Adrenal gland (tissue), 12 donors: ENCODE data around the gene GALNT1. TPM values are rescaled to one million over a fixed set of nuclear protein-coding genes. Genes with fewer than 3 reads are reported as not detected.

ENCODE experiments used
- DNase-seq, 7 donors: peaks; one replicate each; pipeline ENCODE4 v3.0.0-alpha.2; 2019 to 2020
- H3K27ac ChIP-seq, 5 donors: fragments of 200-600 bp; sonication (generic) in 4 of 5; 1 replicate in 3 of 5; 2 replicates in 2 of 5; pipeline versions ENCODE4 v1.5.1 to v1.8.0; 2016 to 2020; ENCODE audit warnings: mild to moderate bottlenecking in 1 of 5
- H3K27me3 ChIP-seq: fragments of 200-600 bp; 2 replicates; pipeline ENCODE4 v1.8.0; 2021
- H3K36me3 ChIP-seq, 2 donors: fragments of 200-600 bp; replicated peaks in 1 of 2; 1 replicate in 1 of 2; 2 replicates in 1 of 2; pipeline versions ENCODE4 v1.5.1 to v1.8.0; 2018 to 2022
- H3K4me1 ChIP-seq, 2 donors: fragments of 200-600 bp; replicated peaks in 1 of 2; 1 replicate in 1 of 2; 2 replicates in 1 of 2; pipeline versions ENCODE4 v1.5.1 to v1.8.0; 2018 to 2021
- H3K4me3 ChIP-seq, 4 donors: fragments of 200-600 bp; sonication (generic) in 3 of 4; one replicate each; pipeline ENCODE4 v1.5.1; 2016 to 2018
- H3K9me3 ChIP-seq, 3 donors: fragments of 200-600 bp; sonication (generic) in 1 of 3; replicated peaks in 1 of 3; 1 replicate in 2 of 3; 2 replicates in 1 of 3; pipeline versions ENCODE4 v1.5.1 to v1.8.0; 2016 to 2021
- POLR2A ChIP-seq, 2 donors: fragments of 450-650 bp; IDR thresholded peaks; one replicate each; pipeline ENCODE4 v1.6.1; 2017; ENCODE audit warnings: antibody characterized with exemption in 2 of 2, mild to moderate bottlenecking in 2 of 2, moderate library complexity in 1 of 2
- WGBS, 4 donors: extraction: QIAGEN DNeasy Blood & Tissue Kit in 2 of 4; methylation state at CpG; one replicate each; pipeline versions ENCODE4 v1.1.5 to v1.1.7; 2013 to 2017; 5-methylcytosine and 5-hydroxymethylcytosine counted together
- intact Hi-C, 2 donors: fragments of 100-400 bp; cut with DNase I; formaldehyde crosslinking; loops; one replicate each; pipeline versions ENCODE4 v1.14.1 to v1.15.0; 2022 to 2023
- polyA plus RNA-seq, 3 donors: library from polyadenylated mRNA; stranded (reverse); fragments of 200-250 nt in 2 of 3; fragments of 350-450 nt in 1 of 3; fragmentation: Illumina TruSeq in 1 of 3; extraction: RNeasy Lipid Tissue Mini Kit (QIAGEN cat#74804) in 1 of 3; gene quantifications; one replicate each; pipeline ENCODE4 v1.2.3, GENCODE V29; 2013 to 2014
- total RNA-seq, 9 donors: library from RNA; depleted of rRNA in 4 of 9; stranded (reverse); fragments of >200 nt in 4 of 9; fragments of 120-200 nt in 1 of 9; fragmentation: NEBNext Ultra II Directional in 1 of 9; extraction: Animal tissue kit (Norgen Biotek cat#: 25700) in 1 of 9; gene quantifications; one replicate each; pipeline versions ENCODE4 v1.1.0 to v1.2.4, GENCODE V29; 2013 to 2023
- TF ChIP-seq, protein P1 (sequence below), 6 experiments: fragments of 450-650 bp in 4 of 6; fragments of 200-600 bp in 2 of 6; sonication (generic) in 1 of 6; IDR thresholded peaks; 1 replicate in 5 of 6; 2 replicates in 1 of 6; pipeline versions ENCODE4 v1.5.1 to v1.8.0; 2016 to 2021; ENCODE audit warnings: antibody characterized with exemption in 6 of 6, mild to moderate bottlenecking in 2 of 6, moderate library complexity in 1 of 6
- donor health status: healthy with polysubstance abuse.
- donor health status: Bipolar disorder and iron deficiency.
- donor health status: DM: yes; HTN: yes; CAD: no.
- donor health status: DM: no; HTN: no; CAD: no.
- donor health status: DM: no; HTN: no; CAD: no.
- donor health status: DM: yes; HTN: yes; CAD: no.

Gene GALNT1
- total and polyA plus RNA-seq, 12 donors: 9.7 to 130 (median 65.4) TPM

DNA sequence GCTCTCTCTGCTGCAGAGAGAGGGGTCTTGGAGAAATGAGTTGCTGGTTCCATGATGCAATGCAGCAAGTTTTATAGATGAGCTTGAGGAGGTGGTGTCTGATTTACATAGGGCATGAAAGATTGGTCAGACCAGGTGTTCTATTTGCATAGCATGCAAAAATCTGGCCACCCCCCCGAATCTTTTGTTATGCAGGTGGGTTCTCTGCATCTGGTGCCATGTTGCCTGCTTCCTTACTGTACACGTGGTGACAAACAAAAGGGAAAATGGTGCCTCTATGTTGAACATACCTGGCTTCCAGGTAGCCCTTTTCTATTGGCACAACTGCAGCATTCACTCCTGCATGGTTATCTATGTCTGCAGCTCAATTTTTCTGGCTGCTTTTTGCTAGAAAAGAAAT lies 169.4 kb downstream of the GALNT1 start:
- no peak for TF ChIP-seq POLR2A (IDR thresholded peaks at IDR 0.05)
- TF ChIP-seq, protein P1, sequence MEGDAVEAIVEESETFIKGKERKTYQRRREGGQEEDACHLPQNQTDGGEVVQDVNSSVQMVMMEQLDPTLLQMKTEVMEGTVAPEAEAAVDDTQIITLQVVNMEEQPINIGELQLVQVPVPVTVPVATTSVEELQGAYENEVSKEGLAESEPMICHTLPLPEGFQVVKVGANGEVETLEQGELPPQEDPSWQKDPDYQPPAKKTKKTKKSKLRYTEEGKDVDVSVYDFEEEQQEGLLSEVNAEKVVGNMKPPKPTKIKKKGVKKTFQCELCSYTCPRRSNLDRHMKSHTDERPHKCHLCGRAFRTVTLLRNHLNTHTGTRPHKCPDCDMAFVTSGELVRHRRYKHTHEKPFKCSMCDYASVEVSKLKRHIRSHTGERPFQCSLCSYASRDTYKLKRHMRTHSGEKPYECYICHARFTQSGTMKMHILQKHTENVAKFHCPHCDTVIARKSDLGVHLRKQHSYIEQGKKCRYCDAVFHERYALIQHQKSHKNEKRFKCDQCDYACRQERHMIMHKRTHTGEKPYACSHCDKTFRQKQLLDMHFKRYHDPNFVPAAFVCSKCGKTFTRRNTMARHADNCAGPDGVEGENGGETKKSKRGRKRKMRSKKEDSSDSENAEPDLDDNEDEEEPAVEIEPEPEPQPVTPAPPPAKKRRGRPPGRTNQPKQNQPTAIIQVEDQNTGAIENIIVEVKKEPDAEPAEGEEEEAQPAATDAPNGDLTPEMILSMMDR (IDR thresholded peaks at IDR 0.05): no peak
- Histone ChIP-seq H3K27me3 (no peaks in the 10 kb centered on the region), H3K9me3 (no peaks in the 10 kb centered on the region), H3K4me1 (no peaks in the 10 kb centered on the region), H3K36me3 (no peaks in the 10 kb centered on the region), H3K27ac (no peak overlapping the region), H3K4me3 (no peak overlapping the region)
- WGBS, 4 donors: 50 to 61% (median 56%) methylated on average over 2 of the region's 2 CpGs
- intact Hi-C loops: loop anchor here in 1 of 2 donors (10.0 kb wide), 1 partner anchor 204 kb away; no protein-coding TSS in a partner anchor
- DNase-seq: no peak

DNA sequence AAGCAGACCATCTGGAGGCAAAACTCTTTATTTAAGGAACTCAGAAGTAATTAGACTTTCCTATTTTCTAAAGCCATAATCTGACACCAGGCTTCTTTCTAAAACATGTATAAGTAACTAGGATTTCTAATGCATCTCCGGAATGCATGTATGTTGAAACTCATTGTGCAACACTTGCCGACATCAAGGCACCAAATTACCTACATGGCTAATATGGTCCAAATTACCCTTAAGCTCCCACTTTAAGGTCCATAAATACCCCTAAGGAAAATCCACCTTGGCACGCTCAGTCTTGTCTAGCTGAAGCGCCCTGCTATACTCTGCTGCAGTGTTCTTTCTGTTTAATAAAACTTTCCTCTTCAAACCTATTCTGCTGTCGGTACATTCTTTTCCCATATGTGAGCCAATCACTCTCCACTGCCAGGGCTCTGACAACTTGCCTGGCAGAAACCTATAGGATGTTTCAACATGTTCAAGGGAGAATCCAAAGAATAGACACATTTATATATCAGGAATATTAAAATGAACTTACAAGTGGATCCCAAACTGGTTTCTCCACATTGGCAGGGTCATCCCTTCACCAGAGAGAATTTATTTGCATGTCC lies 171.9 kb downstream of the GALNT1 start:
- TF ChIP-seq, protein P1 (IDR thresholded peaks at IDR 0.05): no peak
- TF ChIP-seq POLR2A (IDR thresholded peaks at IDR 0.05): no peak
- H3K27me3 ChIP-seq: no peaks in the 10 kb centered on the region
- H3K9me3 ChIP-seq: no peaks in the 10 kb centered on the region
- no peak for DNase-seq
- no peak overlapping the region for H3K4me3 ChIP-seq
- H3K27ac ChIP-seq: no peak overlapping the region
- intact Hi-C loops: loop anchor here in 1 of 2 donors (10.0 kb wide), 1 partner anchor 201 kb away; no protein-coding TSS in a partner anchor
- no peaks in the 10 kb centered on the region for H3K36me3 ChIP-seq
- WGBS, 4 donors: 80 to 88% (median 84%) methylated on average over 5 of the region's 5 CpGs
- no peaks in the 10 kb centered on the region for H3K4me1 ChIP-seq

DNA sequence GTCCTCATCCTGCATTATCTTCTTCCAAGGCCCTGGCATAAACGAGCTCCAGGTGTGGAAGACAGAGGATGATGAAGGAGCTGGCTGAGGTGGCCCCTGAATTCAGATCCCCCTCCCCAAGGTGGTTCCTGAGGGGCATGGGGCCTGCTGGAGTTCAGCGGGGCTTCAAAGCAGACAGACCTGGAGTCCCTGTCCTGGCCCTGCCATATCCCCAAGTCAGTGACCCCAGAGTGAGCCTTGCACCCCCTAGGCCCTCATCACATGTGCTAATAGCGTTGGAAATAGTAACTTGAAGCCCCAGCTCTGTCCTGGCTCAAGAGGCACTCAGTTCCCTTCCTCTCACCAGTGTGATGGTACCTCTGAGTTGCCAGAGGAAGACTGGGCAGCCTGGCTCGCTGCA lies 172.9 kb downstream of the GALNT1 start:
- TF ChIP-seq POLR2A (IDR thresholded peaks at IDR 0.05): no peak
- TF ChIP-seq, protein P1 (IDR thresholded peaks at IDR 0.05): no peak
- Histone ChIP-seq H3K4me3 (no peak overlapping the region), H3K36me3 (no peaks in the 10 kb centered on the region), H3K27ac (no peak overlapping the region), H3K4me1 (no peaks in the 10 kb centered on the region), H3K9me3 (no peaks in the 10 kb centered on the region), H3K27me3 (peaks cover 4% of the 10 kb centered on the region)
- WGBS, 4 donors: 49 to 71% (median 69%) methylated on average over 3 to 4 of the region's 4 CpGs
- DNase-seq: no peak
- intact Hi-C loops: loop anchor here in 1 of 2 donors (10.0 kb wide), 1 partner anchor 200 kb away; no protein-coding TSS in a partner anchor

DNA sequence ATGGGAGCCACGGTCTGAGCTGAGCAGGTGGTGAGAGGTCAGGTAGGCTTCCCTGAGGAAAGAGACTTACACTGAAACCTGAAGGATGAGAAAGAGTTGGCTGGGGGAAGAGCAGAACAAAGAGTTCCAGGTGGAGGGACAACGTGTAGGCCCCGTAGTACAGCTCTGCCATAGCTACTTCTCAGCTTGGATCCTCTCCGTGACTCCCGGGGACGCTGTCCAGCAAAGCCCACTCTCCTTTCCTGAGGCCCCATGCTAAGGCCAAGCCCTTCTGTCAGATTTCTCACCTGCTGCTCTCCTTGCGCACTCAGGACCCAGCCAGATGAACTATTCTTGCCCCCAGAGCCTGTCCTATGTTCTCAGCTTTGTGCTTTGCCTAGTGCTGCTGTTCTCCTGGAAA lies 173.8 kb downstream of the GALNT1 start:
- WGBS, 4 donors: 74 to 82% (median 76%) methylated on average over 7 of the region's 7 CpGs
- H3K27me3 ChIP-seq: peaks cover 4% of the 10 kb centered on the region
- H3K4me3 ChIP-seq: no peak overlapping the region
- no peaks in the 10 kb centered on the region for H3K9me3 ChIP-seq
- no peaks in the 10 kb centered on the region for H3K36me3 ChIP-seq
- H3K4me1 ChIP-seq: no peaks in the 10 kb centered on the region
- DNase-seq: no peak
- H3K27ac ChIP-seq: no peak overlapping the region
- intact Hi-C loops: loop anchor here (5.0 to 10.0 kb wide), 2 partner anchors 197 to 199 kb away; no protein-coding TSS in a partner anchor
- no peak for TF ChIP-seq POLR2A (IDR thresholded peaks at IDR 0.05)
- TF ChIP-seq, protein P1 (IDR thresholded peaks at IDR 0.05): no peak
